ENCODE data around the gene ASAP2.

GRCh38 chr2:9388199-9388681 is 181.6 kb downstream of the ASAP2 start:
- TF ChIP-seq CTCF (IDR thresholded peaks at IDR 0.05) = no peak
- TF ChIP-seq EZH2 (IDR thresholded peaks at IDR 0.05; ENCODE audit: borderline replicate concordance, insufficient read depth, low read depth, low read length, poor library complexity, severe bottlenecking) = no peak
